HS-27A (cell line): ENCODE results near the gene PIM1.
A peak's percentile ranks its signal among the peaks of the same experiment; 100 is the strongest.
"Not testable (repeated sequence)": the region's sequence is repeated elsewhere in the genome, so short reads cannot be mapped to it uniquely, and the experiment has no call there.

Experiments used
- DNase-seq: peaks from one replicate; pipeline ENCODE4 v3.0.0-alpha.2; 2012; ENCODE audit warnings: low read depth, missing footprints

The PIM1 gene

DNA sequence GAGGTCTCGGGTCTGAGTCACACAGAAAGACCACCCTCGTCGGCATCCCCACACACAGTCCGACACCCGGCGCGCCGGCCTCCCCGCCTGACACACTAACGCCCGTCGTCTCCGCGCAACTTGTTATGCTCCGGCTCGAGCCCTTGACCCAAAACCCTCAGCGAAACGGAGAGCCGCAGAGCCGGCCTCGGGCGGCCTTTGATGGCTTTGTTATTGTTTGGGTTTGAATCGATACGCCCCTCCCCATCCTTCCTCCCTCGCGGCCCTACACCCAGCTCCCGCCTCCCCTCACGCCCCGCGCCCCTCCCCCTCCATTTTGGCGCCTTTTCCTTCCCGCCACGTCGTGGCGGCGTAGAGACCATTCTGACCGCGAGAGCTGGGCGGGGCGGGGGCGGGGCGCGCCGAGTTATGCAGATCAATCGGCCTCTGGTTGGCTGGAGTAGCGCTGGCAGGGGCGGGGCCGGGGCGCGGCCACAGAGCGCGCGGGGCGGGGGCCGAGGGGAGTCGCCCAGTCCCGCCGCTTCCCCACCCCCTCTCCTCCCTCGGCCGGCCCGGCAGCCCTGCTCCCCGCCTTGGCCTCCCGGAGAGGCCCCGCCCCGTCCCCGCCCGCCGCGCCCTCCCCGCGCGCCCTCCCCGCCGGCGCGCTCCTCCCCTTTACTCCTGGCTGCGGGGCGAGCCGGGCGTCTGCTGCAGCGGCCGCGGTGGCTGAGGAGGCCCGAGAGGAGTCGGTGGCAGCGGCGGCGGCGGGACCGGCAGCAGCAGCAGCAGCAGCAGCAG, at the start of gene PIM1:
TSS of gene PIM1 (plus strand) at position 657 of the 777 bp plus-strand sequence. CDS start 424 bp downstream, outside the sequence.
- DNase-seq = peak; percentile 92

GRCh38 chr6:37121556-37121955, 48.4 kb upstream of the PIM1 start:
- no peak for DNase-seq

DNA sequence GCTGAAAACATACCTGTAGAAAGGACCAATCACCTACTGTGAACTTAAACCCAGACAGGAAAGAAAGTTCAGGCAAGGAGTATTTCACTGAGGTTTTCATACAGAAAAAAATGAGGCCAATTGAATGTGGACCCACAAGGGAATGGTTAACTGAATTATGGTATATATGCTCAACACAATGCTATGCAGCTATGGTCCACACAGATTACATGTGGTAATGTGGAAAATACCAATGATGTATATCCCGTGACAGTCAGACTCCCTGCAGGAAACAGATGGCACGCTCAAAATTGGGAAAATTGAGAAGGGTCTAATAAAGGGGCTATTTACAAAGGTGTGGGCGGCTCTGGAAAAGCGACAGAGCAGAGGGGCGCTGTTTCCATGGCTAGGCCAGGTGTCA, 47.1 kb upstream of the PIM1 start:
- no peak for DNase-seq

- no peak for DNase-seq
These were observed 45.8 kb upstream of the PIM1 start for GRCh38 chr6:37123957-37124729.

DNA sequence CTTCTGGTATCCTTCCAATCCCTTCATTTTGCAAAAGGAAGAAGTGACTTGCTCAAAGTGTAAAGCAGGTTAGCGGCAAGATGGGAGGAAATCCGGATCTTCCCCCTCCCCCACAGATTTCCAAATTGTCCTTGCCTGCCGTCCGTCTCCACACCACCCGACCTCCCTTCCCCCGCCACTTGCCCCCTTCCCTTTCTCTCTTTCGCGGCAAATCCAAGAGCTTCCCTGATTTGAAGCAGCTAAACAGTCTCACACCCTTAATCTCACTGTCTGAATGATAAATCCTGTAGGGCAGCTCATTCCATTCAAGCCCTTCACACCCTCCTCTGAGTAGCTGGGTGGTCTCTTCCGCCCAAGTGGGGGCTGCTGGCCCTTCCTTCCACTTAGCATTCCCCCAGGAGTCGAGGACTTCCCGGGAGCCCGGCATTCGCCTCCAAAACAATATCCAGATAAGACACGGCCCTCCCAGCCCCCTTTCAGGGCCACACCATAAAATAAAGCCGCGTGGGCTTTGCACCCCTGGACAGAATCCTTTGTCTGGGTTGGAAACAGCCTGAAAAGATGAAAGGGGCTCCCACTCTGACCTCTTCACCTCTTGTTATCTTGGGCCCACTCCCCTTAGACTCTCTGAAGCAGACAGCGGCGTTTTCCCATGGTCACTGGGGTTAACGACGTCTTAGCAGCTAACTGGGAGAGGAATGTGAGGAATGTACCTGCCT, 44.0 kb upstream of the PIM1 start:
- no peak for DNase-seq

DNA sequence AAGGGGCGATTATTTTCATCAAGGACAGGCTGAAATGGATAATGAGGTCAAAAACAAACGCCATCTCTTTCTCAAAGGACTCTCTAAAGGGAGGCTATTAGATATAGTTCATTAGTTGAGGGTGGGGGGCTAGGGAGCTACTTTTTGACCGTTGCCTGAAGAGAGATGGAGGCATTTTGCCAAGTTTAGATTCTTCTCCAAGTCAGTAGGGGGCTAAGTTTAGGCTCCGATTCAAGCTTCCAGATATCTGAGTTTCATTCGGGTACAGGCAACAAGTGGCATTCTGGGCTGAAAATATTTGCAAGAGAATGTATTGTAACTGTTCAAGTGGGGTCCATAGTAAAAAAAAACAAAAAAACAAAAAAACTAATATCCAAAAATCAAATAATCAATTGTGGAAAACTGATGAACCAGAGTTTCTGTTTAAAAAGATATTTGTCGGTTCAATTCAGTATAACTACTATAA, 43.4 kb upstream of the PIM1 start:
- no peak for DNase-seq

DNA sequence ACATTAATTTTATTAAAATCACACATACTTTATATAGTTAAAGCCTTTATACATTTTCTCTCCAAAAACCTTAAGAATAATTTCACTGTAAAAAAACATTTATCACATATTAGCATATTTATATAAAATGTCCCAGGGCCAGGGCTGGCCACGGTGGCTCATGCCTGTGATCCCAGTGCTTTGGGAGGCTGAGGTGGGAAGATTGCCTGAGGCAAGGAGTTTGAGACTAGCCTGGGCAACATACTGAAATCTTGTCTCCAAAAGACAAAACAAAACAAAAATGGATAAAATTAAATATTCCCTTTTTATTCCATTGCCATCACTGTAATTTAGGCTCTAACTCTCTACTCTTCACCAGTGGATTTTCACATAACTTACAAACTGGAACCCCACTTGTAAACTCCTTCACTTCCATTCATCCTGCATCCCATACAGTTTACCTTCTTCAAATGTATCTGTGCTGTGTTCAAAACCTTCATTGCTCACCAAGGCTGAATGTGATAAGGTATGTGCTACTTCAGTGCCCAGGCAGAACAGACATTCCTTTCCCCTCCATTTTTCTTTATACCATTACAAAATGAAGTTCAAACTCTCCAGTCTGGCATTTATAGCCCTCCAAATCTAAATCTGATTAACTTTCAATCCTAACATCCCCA, 42.9 kb upstream of the PIM1 start:
- DNase-seq = no peak

DNA sequence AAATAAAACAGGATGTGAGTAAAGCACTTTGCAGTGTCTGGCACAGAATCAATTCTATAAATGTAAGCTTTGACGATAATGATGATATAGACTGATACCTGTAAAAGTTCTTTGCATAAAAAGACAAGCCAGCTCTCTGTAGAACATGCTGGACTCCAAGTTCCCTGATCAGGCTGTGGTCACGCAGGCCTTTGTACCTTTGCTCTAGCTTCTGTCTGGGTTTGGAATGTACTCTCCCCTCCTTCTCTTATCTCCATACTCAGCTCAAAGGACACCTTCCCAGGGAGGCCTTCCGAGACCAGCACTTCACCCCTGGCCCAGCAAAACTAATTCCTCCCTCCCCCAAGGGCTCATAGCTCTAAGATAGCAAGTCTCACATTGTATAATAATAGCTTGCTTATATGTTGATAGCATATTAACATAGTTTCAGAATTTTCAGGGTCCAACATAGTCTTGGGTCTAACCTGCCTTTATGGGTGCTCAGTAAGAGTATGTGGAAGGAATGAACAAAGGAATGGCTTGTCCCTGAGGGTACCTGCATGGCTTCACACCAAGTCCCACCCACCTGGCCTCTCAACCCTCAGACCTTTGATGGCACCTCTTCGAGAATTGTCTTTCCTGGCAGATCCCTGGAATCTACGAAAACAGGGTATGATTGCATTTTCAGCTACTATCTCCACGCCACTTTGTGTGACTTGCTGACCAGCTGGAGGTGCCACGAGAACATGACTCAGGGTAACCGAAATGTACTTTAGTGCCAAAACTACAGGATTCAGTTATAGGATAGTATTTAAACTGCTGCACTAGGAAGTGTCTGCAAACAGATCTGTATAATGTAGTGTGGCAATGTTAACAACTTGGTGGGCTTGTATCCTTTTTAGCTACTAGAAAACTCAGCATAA, 41.7 kb upstream of the PIM1 start:
- no peak for DNase-seq

DNA sequence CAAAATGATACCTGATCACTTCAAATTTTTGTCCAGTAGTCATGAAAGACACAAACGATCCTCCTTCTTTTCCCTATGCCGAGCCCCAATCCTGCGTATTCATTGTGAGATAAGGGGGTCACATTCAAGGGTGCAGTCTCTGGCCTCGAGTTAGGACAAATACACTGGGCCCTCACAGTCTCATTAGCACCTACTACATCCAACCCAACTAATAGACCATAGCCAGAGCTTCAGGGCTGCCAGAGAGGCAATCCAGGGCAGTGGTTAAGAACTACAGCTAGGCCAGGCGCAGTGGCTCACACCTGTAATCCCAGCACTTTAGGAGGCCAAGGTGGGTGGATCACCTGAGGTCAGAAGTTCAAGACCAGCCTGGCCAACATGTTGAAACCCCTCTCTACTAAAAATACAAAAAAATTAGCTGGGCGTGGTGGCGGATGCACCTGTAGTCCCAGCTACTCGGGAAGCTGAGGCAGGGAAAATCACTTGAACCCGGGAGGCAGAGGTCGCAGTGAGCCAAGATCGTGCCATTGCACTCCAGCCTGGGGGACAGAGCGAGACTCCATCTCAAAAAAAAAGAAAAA, 41.0 kb upstream of the PIM1 start:
- DNase-seq = not testable (repeated sequence)

GRCh38 chr6:37129566-37129965, 40.4 kb upstream of the PIM1 start:
- no peak for DNase-seq

DNA sequence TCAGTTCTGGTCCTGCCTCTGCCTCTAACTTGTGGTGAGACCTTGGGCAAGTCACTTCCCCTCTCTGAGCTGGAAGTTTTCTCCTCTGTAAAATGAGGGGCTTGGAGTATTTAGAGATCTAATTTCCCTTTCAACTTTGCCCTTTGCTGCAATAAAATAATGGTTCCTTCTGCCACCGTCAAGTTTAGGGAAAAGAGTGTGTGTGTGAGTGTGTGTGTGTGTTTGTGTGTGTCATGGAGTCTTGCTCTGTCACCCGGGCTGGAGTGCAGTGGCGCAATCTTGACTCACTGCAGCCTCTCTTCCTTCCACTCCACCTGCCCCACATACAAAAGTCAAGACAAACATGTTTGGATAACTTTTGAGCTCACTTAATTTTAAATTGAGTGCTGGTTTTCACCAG, 39.2 kb upstream of the PIM1 start:
- DNase-seq = no peak

DNA sequence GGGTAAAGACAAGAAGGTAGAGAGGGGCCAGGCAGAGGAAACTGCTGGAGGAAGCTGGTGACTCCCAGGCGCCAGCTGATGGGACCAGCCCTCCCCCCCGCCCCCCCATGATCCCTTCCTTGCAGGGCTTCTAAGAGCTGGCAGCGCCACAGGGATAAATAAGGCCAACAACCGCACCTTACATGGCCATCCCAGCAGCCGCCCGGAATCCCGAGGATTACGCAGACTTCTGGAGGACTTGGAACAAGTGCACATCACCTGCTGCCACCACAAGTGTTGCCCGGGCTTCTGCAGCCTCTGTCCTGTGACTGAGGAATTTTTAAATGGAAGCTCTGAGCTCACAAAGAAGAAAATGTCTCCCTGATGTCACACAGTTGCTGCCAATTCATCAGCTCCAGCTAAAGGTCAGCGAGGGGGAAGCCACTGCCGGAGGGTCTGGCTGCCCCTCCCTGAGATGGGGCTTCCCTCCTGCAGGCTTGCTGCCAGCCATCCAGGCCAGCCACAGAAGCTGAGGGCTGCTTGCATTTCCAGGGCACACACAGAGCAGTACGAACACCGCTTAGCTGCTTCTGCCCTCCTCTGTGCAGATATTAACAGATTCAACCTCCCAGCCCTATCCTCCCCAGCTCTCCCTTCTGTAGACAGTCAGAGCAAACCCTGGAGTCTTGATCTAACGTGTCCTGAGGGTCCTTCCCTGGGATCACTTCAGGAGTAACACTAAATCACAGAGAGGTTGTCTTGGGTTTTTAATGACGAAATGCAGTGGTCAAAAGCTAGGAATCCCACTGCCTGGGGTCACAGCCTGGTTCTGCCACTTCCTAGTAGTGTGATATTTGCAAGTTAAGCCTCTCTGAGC, 38.6 kb upstream of the PIM1 start:
- DNase-seq = no peak

GRCh38 chr6:37131960-37132253, 38.0 kb upstream of the PIM1 start:
- DNase-seq = no peak

DNA sequence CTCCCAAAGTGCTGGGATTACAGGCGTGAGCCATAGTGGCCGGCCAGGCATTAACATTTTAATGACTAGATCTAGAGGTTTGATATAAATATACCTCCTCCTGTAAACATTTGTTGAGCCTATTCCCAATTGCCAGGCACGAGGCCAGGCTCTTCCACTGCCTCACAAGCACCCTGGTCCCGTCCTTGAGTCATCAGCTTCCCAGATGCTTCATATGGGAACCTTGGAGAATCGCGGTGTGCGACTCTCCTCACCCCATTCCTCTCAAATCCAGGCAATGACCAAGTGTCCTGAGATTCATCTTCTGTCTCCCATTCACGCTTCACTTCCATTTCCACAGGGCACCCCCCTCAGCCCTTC, 35.9 kb upstream of the PIM1 start:
- DNase-seq = peak; percentile 89

- DNase-seq = peak; percentile 97
These were observed 35.4 kb upstream of the PIM1 start for GRCh38 chr6:37134396-37135191.

DNA sequence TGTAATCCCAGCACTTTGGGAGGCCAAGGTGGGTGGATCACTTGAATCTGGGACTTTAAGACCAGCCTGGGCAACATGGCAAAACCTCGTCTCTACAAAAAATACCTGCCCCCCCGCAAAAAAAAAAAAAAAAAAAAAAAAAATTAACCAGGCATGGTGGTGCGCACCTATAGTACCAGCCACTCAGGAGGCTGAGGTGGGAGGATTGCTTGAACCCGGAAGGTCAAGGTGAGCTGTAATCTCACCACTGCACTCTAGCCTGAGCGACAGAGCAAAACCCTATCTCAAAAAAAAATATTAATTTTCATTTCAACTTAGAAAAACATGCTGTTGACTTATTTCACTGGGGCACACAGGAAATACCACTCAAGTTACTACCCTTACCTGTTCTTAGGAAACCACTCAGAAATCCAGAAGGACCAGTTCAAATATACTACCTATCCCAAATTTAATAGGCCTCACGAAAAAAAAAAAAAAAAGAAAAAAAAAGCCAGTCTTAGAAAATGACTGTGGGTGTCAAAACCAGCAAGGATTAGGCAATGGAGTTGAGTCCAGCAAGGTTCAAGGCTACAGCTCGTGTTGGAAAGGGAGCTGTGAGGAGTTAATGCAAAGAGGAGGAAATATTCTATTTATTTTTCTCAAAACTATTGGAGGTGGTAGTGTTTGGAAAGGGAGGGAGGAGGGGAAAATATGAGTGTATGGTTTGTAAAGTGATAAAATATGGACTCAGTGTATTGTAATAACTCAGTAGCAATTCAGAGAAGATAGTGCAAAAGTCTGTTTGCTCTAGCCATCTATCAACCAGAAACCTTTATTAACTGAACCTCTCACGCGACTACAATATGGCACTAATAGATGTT, 33.9 kb upstream of the PIM1 start:
- DNase-seq = no peak

GRCh38 chr6:37136821-37137200, 33.1 kb upstream of the PIM1 start:
- no peak for DNase-seq
